Thoracic aorta (tissue), 2 donors: ENCODE measurements around the gene AKR1E2. TPM values are rescaled to one million over a fixed set of nuclear protein-coding genes. Genes with fewer than 3 reads are reported as not detected.

Source experiments
- ATAC-seq: fragments of 150-250 bp; one replicate; pipeline ENCODE4 v1.8.0; 2017; ENCODE audit warnings: low read depth; ENCODE audit not compliant: insufficient number of reproducible peaks, low FRiP score
- DNase-seq: peaks from one replicate; pipeline ENCODE4 v3.0.0-alpha.2; 2020; ENCODE audit warnings: low spot score
- H3K27ac ChIP-seq, 2 donors: fragments of 200-600 bp; sonication (generic); 1 replicate in 1 of 2; 2 replicates in 1 of 2; pipeline ENCODE4 v1.5.1; 2016; ENCODE audit warnings: mild to moderate bottlenecking in 2 of 2, moderate library complexity in 2 of 2
- H3K27me3 ChIP-seq: fragments of 200-600 bp; sonication (generic); replicated peaks from 2 replicates; pipeline ENCODE4 v1.6.0; 2016; ENCODE audit warnings: mild to moderate bottlenecking; ENCODE audit not compliant: insufficient read depth
- H3K36me3 ChIP-seq: fragments of 200-600 bp; sonication (generic); one replicate; pipeline ENCODE4 v1.5.1; 2016
- H3K4me1 ChIP-seq, 2 donors: fragments of 200-600 bp; sonication (generic); 1 replicate in 1 of 2; 2 replicates in 1 of 2; pipeline versions ENCODE4 v1.5.1 to v1.6.0; 2016; ENCODE audit warnings: low read depth in 2 of 2, mild to moderate bottlenecking in 1 of 2; ENCODE audit not compliant: control insufficient read depth in 1 of 2
- H3K4me3 ChIP-seq: fragments of 200-600 bp; sonication (generic); 2 replicates; pipeline ENCODE4 v1.5.1; 2016; ENCODE audit warnings: mild to moderate bottlenecking
- H3K9me3 ChIP-seq: fragments of 200-600 bp; sonication (generic); 2 replicates; pipeline ENCODE4 v1.5.1; 2016
- CTCF ChIP-seq: fragments of 200-600 bp; sonication (generic); IDR thresholded peaks from one replicate; pipeline ENCODE4 v1.5.1; 2019; ENCODE audit warnings: antibody characterized with exemption
- total RNA-seq, 2 donors: library from RNA; depleted of rRNA; stranded (reverse); fragments of >200 nt; gene quantifications; one replicate each; pipeline versions ENCODE4 v1.1.0 to v1.2.3, GENCODE V29; 2016

AKR1E2 gene
- total RNA-seq, 2 donors from 2014 or later = 11.1 to 17.6 TPM

GRCh38 chr10:4839353-4839752 is 13.3 kb downstream of the AKR1E2 start:
- Histone ChIP-seq H3K9me3 (no peaks in the 10 kb centered on the region), H3K27me3 (no peaks in the 10 kb centered on the region), H3K4me1 (no peaks in the 10 kb centered on the region), H3K36me3 (peaks cover 9% of the 10 kb centered on the region), H3K4me3 (no peak overlapping the region), H3K27ac (no peak overlapping the region)
- TF ChIP-seq CTCF = no peak
- DNase-seq = no peak
- no peak for ATAC-seq

GRCh38 chr10:4840151-4840550 is 14.1 kb downstream of the AKR1E2 start:
- Histone ChIP-seq H3K4me1 (no peaks in the 10 kb centered on the region), H3K36me3 (peaks cover 9% of the 10 kb centered on the region), H3K4me3 (no peak overlapping the region), H3K27ac (no peak overlapping the region), H3K9me3 (no peaks in the 10 kb centered on the region), H3K27me3 (no peaks in the 10 kb centered on the region)
- no peak for DNase-seq
- no peak for ATAC-seq
- no peak for TF ChIP-seq CTCF

- H3K27me3 ChIP-seq = no peaks in the 10 kb centered on the region
- H3K27ac ChIP-seq = no peak overlapping the region
- TF ChIP-seq CTCF = no peak
- H3K4me3 ChIP-seq = no peak overlapping the region
- DNase-seq (no peak), ATAC-seq (no peak)
- H3K9me3 ChIP-seq = no peaks in the 10 kb centered on the region
- H3K36me3 ChIP-seq = peaks cover 4% of the 10 kb centered on the region
- H3K4me1 ChIP-seq = no peaks in the 10 kb centered on the region
These were observed 17.6 kb downstream of the AKR1E2 start for GRCh38 chr10:4843525-4844180.

GRCh38 chr10:4844864-4845263 is 18.9 kb downstream of the AKR1E2 start:
- TF ChIP-seq CTCF = no peak
- no peak overlapping the region for H3K27ac ChIP-seq
- DNase-seq (no peak), ATAC-seq (no peak)
- H3K36me3 ChIP-seq = peaks cover 4% of the 10 kb centered on the region
- no peak overlapping the region for H3K4me3 ChIP-seq
- H3K27me3 ChIP-seq = no peaks in the 10 kb centered on the region
- H3K9me3 ChIP-seq = no peaks in the 10 kb centered on the region
- H3K4me1 ChIP-seq = peaks cover 0 to 5% of the 10 kb centered on the region in 2 donors

GRCh38 chr10:4845766-4846165 is 19.8 kb downstream of the AKR1E2 start:
- no peak overlapping the region for H3K27ac ChIP-seq
- no peaks in the 10 kb centered on the region for H3K9me3 ChIP-seq
- no peak for TF ChIP-seq CTCF
- peaks cover 0 to 14% of the 10 kb centered on the region in 2 donors for H3K4me1 ChIP-seq
- no peaks in the 10 kb centered on the region for H3K27me3 ChIP-seq
- ATAC-seq = no peak
- H3K36me3 ChIP-seq = peaks cover 4% of the 10 kb centered on the region
- DNase-seq = no peak
- no peak overlapping the region for H3K4me3 ChIP-seq
